SK-N-SH (cell line): ENCODE data around the gene ZNF438. TPM values are rescaled to one million over a fixed set of nuclear protein-coding genes. Genes with fewer than 3 reads are reported as not detected.

Source experiments
- CTCF ChIA-PET: fragments of 300-600, 350-600 bp; formaldehyde crosslinking; extraction: SDS; loops from one replicate; lab custom pipeline; 2021; lab: Yijun Ruan, JAX
- POLR2A ChIA-PET: fragments of 350-600 bp; sonication (Branson Sonifier 250); formaldehyde crosslinking; extraction: SDS; loops from one replicate; lab custom pipeline; 2020; ENCODE audit warnings: antibody characterized with exemption, inconsistent platforms; lab: Yijun Ruan, JAX
- DNase-seq: peaks from one replicate; pipeline ENCODE4 v3.0.0; 2012
- H2AFZ ChIP-seq: fragments of 200-600 bp; sonication (generic); 2 replicates; pipeline ENCODE4 v1.8.1; 2016; ENCODE audit warnings: antibody characterized with exemption, mild to moderate bottlenecking, low read depth
- H3F3A ChIP-seq: fragments of 200-600 bp; sonication (generic); replicated peaks from 2 replicates; pipeline ENCODE3; 2016; ENCODE audit warnings: antibody characterized with exemption, mild to moderate bottlenecking; ENCODE audit not compliant: insufficient read depth
- H3K27ac ChIP-seq, 2 experiments: fragments of 200-500 bp in 1 of 2; fragments of 200-600 bp in 1 of 2; sonication (Bioruptor generic) in 1 of 2; sonication (generic), shearing (Covaris generic) in 1 of 2; 2 replicates each; pipeline versions ENCODE4 v1.5.1 to v1.6.1; 2014 to 2016; ENCODE audit warnings: low read depth in 2 of 2, inconsistent platforms in 1 of 2, low read length in 1 of 2, mild to moderate bottlenecking in 1 of 2, mixed read lengths in 1 of 2
- H3K27me3 ChIP-seq: fragments of 200-600 bp; sonication (generic), shearing (Covaris generic); 2 replicates; pipeline ENCODE4 v1.6.1; 2016; ENCODE audit warnings: mixed run types; ENCODE audit not compliant: insufficient read depth
- H3K36me3 ChIP-seq, 2 experiments: fragments of 200-500 bp in 1 of 2; fragments of 200-600 bp in 1 of 2; sonication (Bioruptor generic) in 1 of 2; sonication (generic) in 1 of 2; replicated peaks in 1 of 2; 2 replicates each; pipeline versions ENCODE3 to v1.5.1; 2014 to 2016; ENCODE audit warnings: low read length in 1 of 2, mild to moderate bottlenecking in 1 of 2; ENCODE audit not compliant: insufficient read depth in 2 of 2, control insufficient read depth in 1 of 2
- H3K4me1 ChIP-seq, 2 experiments: fragments of 200-500 bp in 1 of 2; fragments of 200-600 bp in 1 of 2; sonication (Bioruptor generic) in 1 of 2; sonication (generic), shearing (Covaris generic) in 1 of 2; 2 replicates each; pipeline versions ENCODE4 v1.5.1 to v1.6.1; 2014 to 2016; ENCODE audit warnings: low read depth in 1 of 2, low read length in 1 of 2, mixed run types in 1 of 2; ENCODE audit not compliant: insufficient read depth in 2 of 2, control insufficient read depth in 1 of 2
- H3K4me2 ChIP-seq: fragments of 200-600 bp; sonication (generic), shearing (Covaris generic); 2 replicates; pipeline ENCODE4 v1.6.1; 2017; ENCODE audit warnings: mixed run types
- H3K4me3 ChIP-seq, 2 experiments: fragments of 200-500 bp in 1 of 2; fragments of 200-600 bp in 1 of 2; sonication (Bioruptor generic) in 1 of 2; sonication (generic), shearing (Covaris generic) in 1 of 2; 2 replicates each; pipeline versions ENCODE4 v1.5.1 to v1.8.1; 2014 to 2016; ENCODE audit warnings: low read depth in 2 of 2, inconsistent platforms in 1 of 2, low read length in 1 of 2, mild to moderate bottlenecking in 1 of 2, mixed read lengths in 1 of 2, moderate library complexity in 1 of 2
- H3K79me2 ChIP-seq: fragments of 200-600 bp; sonication (generic); 2 replicates; pipeline ENCODE4 v1.8.1; 2017; ENCODE audit warnings: mild to moderate bottlenecking; ENCODE audit not compliant: insufficient read depth
- H3K9ac ChIP-seq: fragments of 200-600 bp; sonication (generic); 2 replicates; pipeline ENCODE4 v1.6.1; 2017; ENCODE audit warnings: mixed run types
- H3K9me2 ChIP-seq: fragments of 200-600 bp; sonication (generic); 2 replicates; pipeline ENCODE4 v1.6.1; 2017; ENCODE audit warnings: mixed run types
- H3K9me3 ChIP-seq: fragments of 200-600 bp; sonication (generic); 2 replicates; pipeline ENCODE4 v1.6.1; 2017; ENCODE audit warnings: mixed run types, mild to moderate bottlenecking, moderate library complexity
- H4K20me1 ChIP-seq: fragments of 200-600 bp; sonication (generic); 2 replicates; pipeline ENCODE4 v1.6.1; 2017; ENCODE audit warnings: mild to moderate bottlenecking, mixed run types; ENCODE audit not compliant: insufficient read depth
- ELF1 ChIP-seq: IDR thresholded peaks from 2 replicates; pipeline ENCODE4 v1.4.0; 2012
- EP300 ChIP-seq, 2 experiments: IDR thresholded peaks; 2 replicates each; pipeline versions ENCODE4 v1.4.0 to v1.6.1; 2012; ENCODE audit warnings: borderline replicate concordance in 1 of 2, low read depth in 1 of 2, low read length in 1 of 2
- EZH2phosphoT487 ChIP-seq: fragments of 200-600 bp; sonication (generic); IDR thresholded peaks from 2 replicates; pipeline ENCODE4 v1.6.1; 2017; ENCODE audit warnings: low read depth, mixed run types, mild to moderate bottlenecking, antibody characterized with exemption, moderate library complexity, borderline replicate concordance
- FOSL2 ChIP-seq: IDR thresholded peaks from 2 replicates; pipeline ENCODE4 v1.4.0; 2012; ENCODE audit warnings: low read depth, mild to moderate bottlenecking, moderate library complexity, borderline replicate concordance
- FOXM1 ChIP-seq: IDR thresholded peaks from 2 replicates; pipeline ENCODE4 v1.4.0; 2012; ENCODE audit warnings: low read depth, mild to moderate bottlenecking
- GATA2 ChIP-seq: sonication (generic); formaldehyde crosslinking; IDR thresholded peaks from 2 replicates; pipeline ENCODE4 v1.5.0; 2020; ENCODE audit warnings: mild to moderate bottlenecking, missing genetic modification reagents
- MEF2A ChIP-seq: IDR thresholded peaks from 2 replicates; pipeline ENCODE4 v1.4.0; 2012; ENCODE audit warnings: low read depth, borderline replicate concordance
- NRF1 ChIP-seq: IDR thresholded peaks from 2 replicates; pipeline ENCODE4 v1.6.1; 2012; ENCODE audit warnings: low read depth, mild to moderate bottlenecking, low read length
- RAD21 ChIP-seq: IDR thresholded peaks from 2 replicates; pipeline ENCODE4 v1.6.1; 2012; ENCODE audit warnings: mild to moderate bottlenecking, low read length
- RFX5 ChIP-seq: IDR thresholded peaks from 2 replicates; pipeline ENCODE4 v1.6.1; 2012; ENCODE audit warnings: mild to moderate bottlenecking, improper control_type of control experiment, low read length
- RXRA ChIP-seq: IDR thresholded peaks from 2 replicates; pipeline ENCODE4 v1.4.0; 2012; ENCODE audit warnings: low read depth, mild to moderate bottlenecking, borderline replicate concordance
- SIN3A ChIP-seq: IDR thresholded peaks from 2 replicates; pipeline ENCODE4 v1.6.1; 2012; ENCODE audit warnings: low read depth, mild to moderate bottlenecking, low read length, moderate library complexity, borderline replicate concordance
- SMC3 ChIP-seq: IDR thresholded peaks from 2 replicates; pipeline ENCODE4 v1.6.1; 2012; ENCODE audit warnings: low read depth, low read length, improper control_type of control experiment
- USF2 ChIP-seq: fragments of 150-350 bp; IDR thresholded peaks from 2 replicates; pipeline ENCODE4 v1.6.1; 2017; ENCODE audit warnings: antibody characterized with exemption, low read length, low read depth, borderline replicate concordance
- WGBS: methylation state at CpG from one replicate; pipeline ENCODE4 v1.1.6; 2017; ENCODE audit warnings: low lambda C conversion rate; 5-methylcytosine and 5-hydroxymethylcytosine counted together
- polyA plus RNA-seq, 3 experiments: library from polyadenylated mRNA; depleted of rRNA; stranded (reverse); fragments of >200 nt; gene quantifications; 2 replicates each; pipeline ENCODE4 v1.2.3, GENCODE V29; 2012

The ZNF438 gene
- polyA plus RNA-seq, 1 of the 3 experiments (the other 2 are of a cell fraction): 2.1 TPM

DNA sequence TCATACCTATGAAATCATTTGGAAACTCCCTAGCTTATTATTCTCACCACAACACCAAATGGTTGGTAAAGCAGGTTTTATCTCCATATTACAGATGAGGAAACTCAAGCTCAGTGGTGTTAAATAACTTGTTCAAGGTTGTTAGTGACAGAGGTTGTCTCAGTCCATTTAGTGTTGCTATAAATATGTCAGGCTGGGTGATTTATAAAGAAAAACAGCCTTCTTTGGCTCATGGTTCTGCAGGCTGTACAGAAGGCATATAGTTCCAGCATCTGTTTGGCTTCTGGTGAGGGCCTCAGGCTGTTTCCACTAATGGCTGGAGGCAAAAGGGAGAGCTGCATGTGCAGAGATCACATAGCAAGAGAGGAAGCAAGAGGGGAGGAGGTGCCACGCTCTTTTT, 96.6 kb downstream of the ZNF438 start:
- H4K20me1 ChIP-seq: no peaks in the 10 kb centered on the region
- H3K27ac ChIP-seq: no peak overlapping the region
- no peak overlapping the region for H3K4me2 ChIP-seq
- no peaks in the 10 kb centered on the region for H3K9me2 ChIP-seq
- 67% methylated on average over 1 of the region's 1 CpG for WGBS
- ChIA-PET POLR2A (no interaction called here), CTCF (interaction anchor here (1.5 kb wide), 1 partner anchor 12 kb away, joined by 3 read pairs; no protein-coding TSS in a partner anchor)
- no peaks in the 10 kb centered on the region for H3K4me1 ChIP-seq
- H3K27me3 ChIP-seq: no peaks in the 10 kb centered on the region
- TF ChIP-seq EP300 (IDR thresholded peaks at IDR 0.05; ENCODE audit: borderline replicate concordance in 1 of 2, low read depth in 1 of 2, low read length in 1 of 2) (no peak), RAD21 (no peak), USF2 (no peak), SIN3A (no peak), NRF1 (no peak), RFX5 (no peak), ELF1 (no peak), FOXM1 (no peak), SMC3 (no peak), EZH2phosphoT487 (no peak), RXRA (no peak), GATA2 (no peak), MEF2A (no peak)
- H2AFZ ChIP-seq: no peak overlapping the region
- DNase-seq: no peak
- H3K36me3 ChIP-seq: no peaks in the 10 kb centered on the region
- H3F3A ChIP-seq: no peaks in the 10 kb centered on the region
- no peak overlapping the region for H3K9ac ChIP-seq
- no peaks in the 10 kb centered on the region for H3K79me2 ChIP-seq
- H3K9me3 ChIP-seq: no peaks in the 10 kb centered on the region
- no peak overlapping the region for H3K4me3 ChIP-seq

DNA sequence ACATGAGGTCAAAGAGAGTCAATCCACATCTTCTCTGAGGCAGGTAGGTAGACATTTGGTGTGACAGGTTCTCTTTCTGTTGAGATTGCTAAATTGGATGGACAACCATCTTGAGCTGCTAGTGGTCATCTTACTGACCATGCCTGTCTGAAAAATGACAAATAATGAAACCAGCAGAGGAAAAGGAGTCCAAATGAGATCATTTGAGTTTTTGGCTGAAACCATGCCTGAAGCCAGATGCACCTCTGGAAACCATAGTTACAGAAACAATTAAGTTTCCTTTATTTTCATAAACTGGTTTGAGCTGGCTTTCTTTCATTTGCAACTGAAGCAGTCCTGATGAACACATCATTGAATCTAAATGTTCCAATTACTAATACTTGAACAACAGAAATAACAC, 100.6 kb downstream of the ZNF438 start:
- Histone ChIP-seq H3K4me2 (no peak overlapping the region), H3K27me3 (no peaks in the 10 kb centered on the region), H4K20me1 (no peaks in the 10 kb centered on the region), H3K4me3 (no peak overlapping the region), H3K9me3 (no peaks in the 10 kb centered on the region), H3K4me1 (no peaks in the 10 kb centered on the region), H3K36me3 (no peaks in the 10 kb centered on the region), H2AFZ (no peak overlapping the region), H3K27ac (no peak overlapping the region), H3K9ac (no peak overlapping the region), H3K79me2 (no peaks in the 10 kb centered on the region)
- ChIA-PET CTCF (no interaction called here), POLR2A (no interaction called here)
- DNase-seq: no peak
- TF ChIP-seq MEF2A (no peak), FOSL2 (no peak), RXRA (no peak), FOXM1 (no peak)
- TF ChIP-seq, all 33 proteins: peak for 0
- no peaks in the 10 kb centered on the region for H3K9me2 ChIP-seq
- H3F3A ChIP-seq: no peaks in the 10 kb centered on the region
